RWPE2 (cell line): ENCODE results near the gene ANKRD60.

Experiments
- ATAC-seq: fragments of 200-7000 bp; cut with Tn5 transposase; 3 replicates; pipeline ENCODE4 v1.9.1; 2021; ENCODE audit warnings: low read depth
- DNase-seq: peaks from one replicate; pipeline ENCODE4 v3.0.0-alpha.2; 2020; ENCODE audit warnings: low spot score
- H3K27ac ChIP-seq: fragments of 450-650 bp; 2 replicates; pipeline ENCODE4 v1.5.1; 2017; ENCODE audit warnings: mild to moderate bottlenecking; ENCODE audit not compliant: poor library complexity, severe bottlenecking
- H3K27me3 ChIP-seq: fragments of 250-450 bp; sonication (Bioruptor Pico); 2 replicates; pipeline ENCODE4 v1.5.1; 2021; ENCODE audit warnings: mild to moderate bottlenecking, moderate library complexity; ENCODE audit not compliant: insufficient read depth, poor library complexity, severe bottlenecking
- H3K36me3 ChIP-seq: fragments of 250-450 bp; sonication (Bioruptor Pico); 2 replicates; pipeline ENCODE4 v1.5.1; 2020; ENCODE audit warnings: low read depth, mild to moderate bottlenecking, moderate library complexity
- H3K4me1 ChIP-seq: fragments of 250-450 bp; sonication (Bioruptor Pico); 2 replicates; pipeline ENCODE4 v1.5.1; 2021; ENCODE audit warnings: mild to moderate bottlenecking, moderate library complexity; ENCODE audit not compliant: insufficient read depth, poor library complexity, severe bottlenecking
- H3K4me3 ChIP-seq: fragments of 250-450 bp; sonication (Bioruptor Pico); 2 replicates; pipeline ENCODE4 v1.5.1; 2021; ENCODE audit warnings: mild to moderate bottlenecking, moderate library complexity; ENCODE audit not compliant: severe bottlenecking
- H3K9me3 ChIP-seq: fragments of 250-450 bp; sonication (Bioruptor Pico); 2 replicates; pipeline ENCODE4 v1.5.1; 2021; ENCODE audit warnings: mild to moderate bottlenecking, moderate library complexity; ENCODE audit not compliant: severe bottlenecking
- TF ChIP-seq, protein P1 (sequence below): fragments of 450-650 bp; IDR thresholded peaks from one replicate; pipeline ENCODE4 v1.5.1; 2017; ENCODE audit warnings: mild to moderate bottlenecking, moderate library complexity; ENCODE audit not compliant: poor library complexity, severe bottlenecking

ANKRD60 gene

DNA sequence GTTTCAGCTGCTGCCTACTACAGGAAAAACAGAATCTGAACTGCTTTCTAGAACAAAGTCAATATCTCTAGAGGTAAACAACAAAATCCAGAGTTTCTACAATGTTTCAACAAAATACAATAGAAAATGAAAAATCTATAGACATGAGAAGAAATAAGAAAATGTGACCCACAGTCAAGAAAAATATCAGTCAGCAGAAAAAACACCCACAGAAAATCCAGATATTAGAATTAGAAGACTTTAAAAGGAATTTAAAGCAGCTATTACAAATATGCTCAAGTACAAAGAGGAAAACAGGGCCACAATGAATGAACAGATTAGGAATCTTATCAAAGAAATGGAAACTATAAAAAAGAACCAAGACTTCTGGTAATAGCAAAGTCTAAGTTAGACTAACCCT, 26.4 kb upstream of the ANKRD60 start:
- Histone ChIP-seq H3K4me3 (no peak overlapping the region), H3K27ac (no peak overlapping the region), H3K4me1 (peaks cover 17% of the 10 kb centered on the region), H3K27me3 (no peaks in the 10 kb centered on the region), H3K9me3 (peaks cover 5% of the 10 kb centered on the region), H3K36me3 (peaks cover 48% of the 10 kb centered on the region)
- TF ChIP-seq, protein P1, sequence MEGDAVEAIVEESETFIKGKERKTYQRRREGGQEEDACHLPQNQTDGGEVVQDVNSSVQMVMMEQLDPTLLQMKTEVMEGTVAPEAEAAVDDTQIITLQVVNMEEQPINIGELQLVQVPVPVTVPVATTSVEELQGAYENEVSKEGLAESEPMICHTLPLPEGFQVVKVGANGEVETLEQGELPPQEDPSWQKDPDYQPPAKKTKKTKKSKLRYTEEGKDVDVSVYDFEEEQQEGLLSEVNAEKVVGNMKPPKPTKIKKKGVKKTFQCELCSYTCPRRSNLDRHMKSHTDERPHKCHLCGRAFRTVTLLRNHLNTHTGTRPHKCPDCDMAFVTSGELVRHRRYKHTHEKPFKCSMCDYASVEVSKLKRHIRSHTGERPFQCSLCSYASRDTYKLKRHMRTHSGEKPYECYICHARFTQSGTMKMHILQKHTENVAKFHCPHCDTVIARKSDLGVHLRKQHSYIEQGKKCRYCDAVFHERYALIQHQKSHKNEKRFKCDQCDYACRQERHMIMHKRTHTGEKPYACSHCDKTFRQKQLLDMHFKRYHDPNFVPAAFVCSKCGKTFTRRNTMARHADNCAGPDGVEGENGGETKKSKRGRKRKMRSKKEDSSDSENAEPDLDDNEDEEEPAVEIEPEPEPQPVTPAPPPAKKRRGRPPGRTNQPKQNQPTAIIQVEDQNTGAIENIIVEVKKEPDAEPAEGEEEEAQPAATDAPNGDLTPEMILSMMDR = no peak
- DNase-seq = no peak
- ATAC-seq = no peak

DNA sequence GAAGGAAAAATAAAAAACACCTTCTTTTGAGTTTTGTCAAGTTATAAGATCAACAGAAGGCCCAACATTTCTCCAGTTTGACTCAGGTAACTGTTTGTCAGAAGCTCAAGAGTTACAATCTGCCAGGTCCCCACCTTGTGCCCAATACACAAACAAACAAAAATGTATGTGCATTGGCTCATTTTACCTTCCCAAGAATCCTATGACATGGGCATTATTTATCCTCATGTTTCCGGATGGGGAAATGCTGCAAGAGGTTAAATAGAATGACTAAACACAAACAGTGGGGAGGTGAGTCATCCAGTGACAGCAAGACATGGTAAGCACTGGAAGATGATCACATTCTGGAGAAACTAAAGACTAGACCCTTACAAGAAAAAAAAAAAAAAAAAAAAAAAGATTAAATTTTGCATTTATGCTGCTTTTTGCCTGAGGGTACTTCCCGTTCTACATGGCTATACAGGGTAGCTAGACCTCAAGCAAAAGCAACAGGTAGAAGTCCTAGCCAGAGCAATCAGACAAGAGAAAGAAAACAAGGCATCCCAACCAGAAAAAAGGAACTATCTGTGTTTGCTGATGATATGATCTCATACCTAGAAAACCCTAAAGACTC, 23.6 kb upstream of the ANKRD60 start:
- DNase-seq = no peak
- Histone ChIP-seq H3K27ac (peak overlapping the region; percentile 51), H3K4me3 (no peak overlapping the region), H3K9me3 (peaks cover 5% of the 10 kb centered on the region), H3K36me3 (peaks cover 59% of the 10 kb centered on the region), H3K4me1 (peaks cover 17% of the 10 kb centered on the region), H3K27me3 (no peaks in the 10 kb centered on the region)
- peak; percentile 99 for ATAC-seq
- TF ChIP-seq, protein P1 = no peak

DNA sequence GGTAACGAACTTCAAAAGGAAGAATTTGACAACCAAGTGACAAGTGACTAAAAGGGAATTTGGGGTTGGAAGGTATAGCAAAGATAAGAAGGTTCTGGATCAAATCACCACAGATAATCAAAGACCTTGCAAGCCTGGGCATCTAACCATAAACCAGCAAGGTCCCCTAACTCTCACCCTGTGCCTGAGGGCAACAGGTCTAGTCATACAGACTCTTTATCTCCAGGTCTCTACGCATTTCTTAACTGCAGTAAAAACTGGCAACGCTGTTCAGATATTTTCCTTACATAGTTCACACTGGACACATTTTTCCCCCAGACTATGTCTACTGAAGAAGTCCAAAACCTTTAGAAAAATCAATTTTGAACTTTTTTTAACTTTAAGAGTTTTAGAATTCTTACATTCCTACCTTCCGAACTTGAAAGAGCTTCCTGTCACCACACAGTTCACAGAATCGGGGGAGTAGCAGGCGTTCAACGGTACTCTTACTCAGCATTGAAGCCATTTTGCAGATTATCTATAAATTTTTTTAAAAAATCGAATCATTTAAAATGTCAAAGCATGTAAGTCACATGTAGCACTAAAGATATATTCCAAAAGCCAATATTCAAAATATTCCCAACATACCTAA, 23.0 kb upstream of the ANKRD60 start:
- Histone ChIP-seq H3K9me3 (peaks cover 5% of the 10 kb centered on the region), H3K4me1 (peaks cover 17% of the 10 kb centered on the region), H3K27ac (peak overlapping the region; percentile 51), H3K27me3 (no peaks in the 10 kb centered on the region), H3K36me3 (peaks cover 61% of the 10 kb centered on the region), H3K4me3 (no peak overlapping the region)
- TF ChIP-seq, protein P1 = no peak
- no peak for ATAC-seq
- DNase-seq = no peak

DNA sequence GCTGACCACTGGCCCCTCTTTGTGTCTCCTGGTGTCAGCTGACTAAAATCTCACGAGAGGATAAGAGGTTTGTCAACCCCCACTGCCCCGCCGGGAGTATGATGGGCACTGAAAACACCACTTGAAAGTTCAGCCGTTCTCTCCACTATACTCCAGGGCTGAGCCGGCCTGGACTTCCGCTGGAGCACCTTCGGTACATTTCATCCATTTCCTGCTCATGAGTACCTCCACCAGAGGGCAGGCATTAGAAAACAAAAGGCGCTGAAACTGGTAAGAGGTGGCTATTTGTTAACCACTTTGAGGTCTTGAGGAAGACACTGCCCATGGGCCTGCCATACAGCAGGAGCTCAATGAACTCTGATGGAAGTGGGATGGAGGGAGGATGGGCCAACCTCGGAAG, 17.9 kb upstream of the ANKRD60 start:
- no peaks in the 10 kb centered on the region for H3K27me3 ChIP-seq
- H3K27ac ChIP-seq = no peak overlapping the region
- H3K4me1 ChIP-seq = peaks cover under 1% of the 10 kb centered on the region
- peak; percentile 77 for DNase-seq
- peaks cover 83% of the 10 kb centered on the region for H3K36me3 ChIP-seq
- H3K4me3 ChIP-seq = no peak overlapping the region
- TF ChIP-seq, protein P1 = peak; percentile 65
- 0 out of 3 replicates have a peak, but pooled peaks have one; percentile 33 for ATAC-seq
- no peaks in the 10 kb centered on the region for H3K9me3 ChIP-seq

DNA sequence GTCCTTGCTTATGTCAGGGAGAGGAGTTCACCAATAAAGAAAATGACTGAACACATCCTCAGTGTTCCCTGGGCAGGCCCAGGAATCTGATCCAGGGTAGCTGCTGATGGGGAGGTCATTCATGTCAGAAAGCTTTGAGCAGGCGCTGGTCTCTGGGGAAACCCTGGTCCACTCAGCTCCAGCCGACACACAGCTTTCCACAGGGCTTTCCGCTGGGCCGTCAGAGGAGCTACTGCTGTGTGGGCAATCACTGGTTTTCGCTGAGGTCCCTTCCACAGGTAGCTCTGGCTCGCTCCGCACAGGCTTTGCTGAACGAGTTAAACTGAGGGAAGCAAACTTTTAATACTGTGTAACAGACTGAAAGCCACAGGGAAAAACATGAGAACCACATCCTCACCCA, 17.5 kb upstream of the ANKRD60 start:
- Histone ChIP-seq H3K27ac (no peak overlapping the region), H3K4me3 (no peak overlapping the region), H3K27me3 (no peaks in the 10 kb centered on the region), H3K9me3 (no peaks in the 10 kb centered on the region), H3K36me3 (peaks cover 81% of the 10 kb centered on the region), H3K4me1 (no peaks in the 10 kb centered on the region)
- TF ChIP-seq, protein P1 = no peak
- no peak for ATAC-seq
- DNase-seq = peak; percentile 75
